Islet precursor cell (in vitro differentiated cells): Measurements from ENCODE around the gene CDK4.
A peak's percentile ranks its signal among the peaks of the same experiment; 100 is the strongest.

Experiments used
- DNase-seq: peaks from one replicate; pipeline ENCODE4 v3.0.0-alpha.2; 2018

CDK4 gene

DNA sequence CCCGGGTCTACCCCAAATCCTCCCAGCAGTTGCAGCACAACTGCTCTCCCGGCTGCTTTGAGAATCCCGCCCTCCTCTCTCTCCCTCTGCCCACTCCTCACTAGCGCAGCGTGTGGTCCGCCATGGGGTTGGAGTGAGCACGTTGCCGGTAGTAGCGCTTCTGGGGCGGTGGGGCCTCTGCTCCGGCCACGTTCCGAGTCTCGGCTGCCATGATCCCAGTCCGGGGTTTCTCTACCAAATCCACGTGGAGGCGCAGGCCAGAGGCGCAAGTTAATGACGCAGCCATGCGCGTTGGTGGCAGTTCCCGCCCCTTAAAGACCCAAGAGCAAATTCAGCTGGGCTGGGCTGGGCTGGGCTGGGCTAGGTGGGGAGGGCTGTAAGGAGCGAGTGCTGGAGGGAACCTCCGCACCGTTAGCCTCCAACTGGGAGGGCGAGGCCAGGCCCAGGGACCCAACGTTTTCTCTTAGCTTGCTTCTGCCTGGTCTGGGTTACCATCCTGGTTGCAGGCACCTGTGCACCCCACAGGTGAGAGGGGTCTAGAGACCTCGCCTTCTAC is 19.8 kb upstream of the CDK4 start, which contains the start of gene METTL1:
METTL1 (minus strand) TSS at position 233 of the 556 bp plus-strand sequence; CDS start at position 211, 22 bp downstream.
- peak; percentile 99 for DNase-seq

DNA sequence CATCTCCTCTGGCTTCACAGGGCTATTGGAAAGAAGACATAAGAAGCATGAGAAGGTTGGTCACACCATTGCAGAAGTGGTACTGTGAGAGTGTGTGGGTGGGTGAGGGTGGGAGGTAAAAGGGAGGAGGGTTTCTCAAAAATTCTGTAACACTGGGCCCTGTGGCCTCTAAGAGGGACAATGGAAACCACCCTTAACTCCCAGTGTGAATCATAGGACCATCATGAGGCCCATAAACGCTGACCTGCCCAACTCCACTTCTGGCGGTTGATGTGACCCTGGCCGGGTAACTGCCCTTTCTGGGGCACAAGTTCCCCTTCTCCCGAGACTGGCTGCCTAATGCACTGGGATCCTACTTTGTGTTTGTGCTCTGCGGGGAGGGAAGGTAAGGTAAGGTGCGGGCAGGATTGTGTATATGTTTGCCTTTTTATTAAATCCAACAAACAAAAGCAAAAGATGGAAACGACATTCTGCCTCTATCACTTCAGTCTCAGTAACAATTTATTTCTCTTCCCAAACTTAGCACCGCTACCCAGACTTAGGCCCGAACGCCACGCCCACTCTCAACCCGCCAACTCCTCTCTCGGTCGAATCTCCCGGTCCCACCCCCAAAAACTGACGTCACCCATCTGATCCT is 19.2 kb upstream of the CDK4 start:
- peak; percentile 49 for DNase-seq

DNA sequence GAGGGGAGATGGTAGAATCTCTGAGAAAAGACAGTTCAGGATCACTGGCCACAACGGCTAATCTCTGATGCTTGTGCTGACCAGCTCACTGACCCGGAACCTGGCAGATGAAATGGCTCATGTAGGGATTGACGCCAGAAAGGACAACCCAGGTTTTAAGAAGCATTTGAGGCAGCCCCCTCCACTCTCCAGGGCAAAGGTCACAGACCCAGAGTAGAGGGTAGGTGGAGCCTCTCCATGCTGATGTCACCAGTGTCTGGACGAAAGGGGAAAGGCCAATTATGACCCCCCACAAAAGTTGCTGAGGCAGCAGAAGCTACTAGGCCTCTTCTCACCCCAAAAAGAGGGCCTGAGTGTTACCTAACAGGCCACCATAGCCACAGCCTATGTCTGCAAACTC is 18.6 kb upstream of the CDK4 start:
- DNase-seq: peak; percentile 40

DNA sequence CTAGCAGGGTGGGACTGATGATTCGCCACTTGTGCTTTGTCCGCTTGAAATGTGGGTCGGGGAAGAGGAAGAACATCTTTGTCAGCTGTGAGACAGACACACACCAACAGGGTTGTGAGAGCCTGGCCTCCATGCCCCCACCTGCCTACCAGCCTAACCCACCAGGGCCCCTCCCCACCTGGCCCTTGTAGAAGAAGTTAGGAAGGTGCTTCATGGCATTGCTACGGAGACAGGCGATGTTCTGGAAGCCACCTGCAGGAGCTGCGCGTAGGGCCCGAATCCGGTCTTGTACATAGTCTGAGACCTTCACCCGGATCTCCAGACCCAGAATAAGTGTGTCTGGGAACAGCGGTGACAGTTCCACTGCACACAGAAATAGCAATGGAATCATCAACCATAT is 17.5 kb upstream of the CDK4 start:
- peak; percentile 35 for DNase-seq

DNA sequence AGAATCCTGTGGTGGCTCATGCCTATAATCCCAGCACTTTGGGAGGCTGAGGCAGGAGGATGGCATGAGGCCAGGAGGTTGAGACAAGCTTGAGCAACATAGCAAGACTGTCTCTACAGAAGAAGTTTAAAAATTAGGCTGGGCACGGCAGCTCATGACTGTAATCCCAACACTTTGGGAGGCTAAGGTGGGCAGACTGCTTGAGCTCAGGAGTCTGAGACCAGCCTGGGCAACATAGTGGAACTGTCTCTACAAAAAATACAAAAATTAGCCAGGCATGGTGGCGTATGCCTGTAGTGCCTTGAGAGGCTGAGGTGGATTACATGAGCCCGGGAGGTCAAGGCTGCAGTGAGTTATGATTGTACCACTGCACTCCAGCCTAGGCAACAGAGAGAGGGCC is 15.8 kb upstream of the CDK4 start:
- peak; percentile 29 for DNase-seq

DNA sequence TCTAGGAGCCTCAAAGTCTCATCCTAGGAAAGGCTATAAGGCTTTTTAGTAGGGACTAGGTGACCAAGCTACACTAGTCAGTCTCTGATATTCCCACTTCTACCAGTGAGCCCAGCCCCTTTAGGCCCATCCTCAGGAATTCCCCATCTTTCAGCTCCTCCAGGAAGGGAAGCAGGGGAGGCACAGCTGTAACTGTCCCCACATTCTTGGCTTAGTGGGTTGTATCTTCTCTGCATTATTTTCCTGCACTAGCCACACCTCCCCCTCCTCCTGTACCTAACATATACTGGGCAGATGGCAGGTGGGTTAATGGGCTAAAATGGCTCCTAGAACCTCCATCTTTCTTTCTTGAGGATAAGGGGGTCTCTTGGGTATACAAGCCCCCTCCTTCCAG is 15.2 kb upstream of the CDK4 start:
- DNase-seq: no peak

DNA sequence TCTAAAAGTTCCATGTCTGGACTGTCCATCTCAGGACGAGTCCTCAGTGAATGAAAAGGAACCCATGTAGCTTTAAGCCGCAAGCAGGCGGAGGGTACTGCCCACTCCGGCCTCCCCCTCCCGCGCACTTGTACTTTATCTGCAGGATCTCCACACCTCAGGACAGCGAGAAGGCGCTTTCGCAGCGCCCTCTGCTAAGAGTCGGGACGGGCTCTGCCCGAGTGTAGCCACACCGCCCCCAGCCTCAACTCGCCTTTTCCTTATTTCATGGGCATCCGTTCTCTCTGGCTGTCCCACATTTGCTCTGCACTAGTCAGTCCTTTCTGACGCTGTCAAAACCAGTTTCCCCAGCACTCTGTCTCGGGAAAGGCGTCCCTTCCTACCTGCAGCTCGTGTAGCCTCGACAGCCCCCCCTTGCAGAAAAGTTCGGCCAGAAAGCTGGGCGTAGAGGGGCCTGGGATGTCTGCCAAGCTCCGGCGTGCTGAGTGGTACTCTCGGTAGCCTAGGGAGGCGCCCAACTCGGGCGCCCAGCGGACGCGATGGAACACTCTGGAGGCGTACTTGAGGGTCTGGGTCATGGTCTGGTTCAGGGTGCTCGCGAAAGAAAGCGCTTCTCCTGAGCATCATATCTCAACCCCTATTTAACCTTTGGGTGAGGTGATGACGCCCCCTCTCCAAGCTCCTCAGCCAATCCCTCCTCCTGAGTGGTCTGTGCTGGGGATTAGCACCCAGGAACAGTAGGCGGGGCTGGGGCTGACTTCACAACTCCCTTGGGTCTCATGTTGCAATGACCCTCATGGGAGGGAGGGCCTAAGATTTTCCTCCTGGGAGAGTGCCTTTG is 14.6 kb upstream of the CDK4 start, which contains the start of gene CYP27B1:
CYP27B1 (minus strand) TSS at position 615 of the 841 bp plus-strand sequence; CDS start at position 578, 37 bp downstream.
- peak; percentile 72 for DNase-seq

DNA sequence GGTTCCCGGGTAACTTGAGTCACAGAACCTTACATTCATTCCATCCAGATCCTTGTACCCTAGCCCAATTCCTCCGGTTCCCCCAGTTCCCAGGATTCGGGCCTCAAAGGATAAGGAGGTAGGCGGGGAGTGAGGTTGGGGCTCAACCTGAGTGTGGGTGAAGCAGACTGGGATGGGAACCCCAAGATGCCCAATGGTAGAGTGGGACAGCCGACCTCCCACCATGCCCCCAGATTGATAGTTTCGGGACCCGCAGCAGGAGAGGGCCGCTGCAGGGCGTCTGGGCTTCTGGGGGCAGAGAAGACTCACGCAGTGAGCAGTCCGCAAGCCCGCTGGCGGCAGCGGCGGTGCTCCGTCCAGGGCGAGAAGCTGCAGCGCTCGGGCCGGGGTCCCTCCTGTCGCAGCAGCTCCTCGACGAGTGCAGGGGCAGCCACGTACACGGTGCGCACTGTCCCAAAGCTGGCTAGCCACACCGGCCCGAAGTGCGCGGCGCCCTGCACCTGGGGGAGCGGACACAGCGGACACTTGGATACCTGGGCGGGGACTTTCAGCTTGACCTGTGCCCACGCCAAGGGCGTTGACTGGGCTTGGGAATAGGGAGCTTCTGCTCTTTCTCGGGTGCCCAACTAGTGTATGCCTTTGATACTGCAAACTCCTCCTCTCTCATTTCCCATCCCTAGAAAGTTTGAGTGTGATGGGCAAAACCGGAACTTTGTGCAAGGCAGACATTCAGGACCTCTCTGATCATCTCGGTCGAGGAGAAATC is 13.8 kb upstream of the CDK4 start:
- peak; percentile 68 for DNase-seq

DNA sequence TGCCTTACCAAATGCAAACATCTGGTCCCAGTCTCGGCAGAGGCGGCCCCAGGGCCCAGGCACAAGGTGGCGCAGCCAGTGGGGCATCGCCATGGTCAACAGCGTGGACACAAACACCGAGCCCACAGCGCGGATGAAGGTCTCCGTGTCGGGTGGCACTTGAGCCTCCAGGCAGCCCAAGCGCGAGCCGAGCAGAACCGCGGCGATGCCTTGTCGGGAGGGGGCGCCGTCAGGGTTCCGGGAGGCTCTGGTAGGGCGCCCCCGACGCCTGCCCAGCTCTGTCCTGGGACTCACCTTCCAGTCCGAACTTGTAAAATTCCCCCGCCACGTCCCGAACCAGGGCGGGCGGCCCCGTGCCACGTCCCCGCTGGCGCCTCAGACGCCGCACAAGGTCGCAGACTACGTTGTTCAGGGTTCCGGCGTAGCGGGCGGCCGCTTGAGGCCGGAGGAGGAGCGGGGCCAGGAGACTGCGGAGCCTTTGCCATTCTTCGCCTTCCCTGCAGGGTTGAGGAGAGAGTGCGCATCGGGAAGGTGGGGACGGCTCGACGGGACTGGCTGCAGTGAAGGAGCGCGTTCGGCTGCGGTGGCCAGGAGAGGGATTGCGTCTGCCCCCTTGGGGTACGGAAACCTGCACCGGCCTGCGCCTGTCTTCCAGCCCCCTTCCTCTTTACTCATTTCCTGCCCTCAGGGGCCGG is 13.0 kb upstream of the CDK4 start:
- DNase-seq: peak; percentile 83

DNA sequence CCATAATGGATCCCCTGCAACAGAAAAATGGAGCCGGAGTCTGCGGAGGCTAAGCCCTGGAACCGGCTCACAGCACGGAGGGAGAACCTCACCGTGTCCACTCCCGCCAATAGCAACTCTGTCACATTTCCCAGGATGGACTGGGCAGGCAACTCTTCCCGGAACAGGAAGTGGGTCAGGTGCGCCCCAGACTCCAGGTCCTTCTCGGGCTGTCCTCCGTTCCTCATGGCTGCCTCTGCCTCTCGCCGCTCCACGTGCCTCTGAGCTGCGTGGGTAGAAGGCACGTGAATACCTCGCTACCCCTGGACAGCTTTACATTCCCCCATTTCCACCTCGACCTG is 12.5 kb upstream of the CDK4 start:
- DNase-seq: no peak

DNA sequence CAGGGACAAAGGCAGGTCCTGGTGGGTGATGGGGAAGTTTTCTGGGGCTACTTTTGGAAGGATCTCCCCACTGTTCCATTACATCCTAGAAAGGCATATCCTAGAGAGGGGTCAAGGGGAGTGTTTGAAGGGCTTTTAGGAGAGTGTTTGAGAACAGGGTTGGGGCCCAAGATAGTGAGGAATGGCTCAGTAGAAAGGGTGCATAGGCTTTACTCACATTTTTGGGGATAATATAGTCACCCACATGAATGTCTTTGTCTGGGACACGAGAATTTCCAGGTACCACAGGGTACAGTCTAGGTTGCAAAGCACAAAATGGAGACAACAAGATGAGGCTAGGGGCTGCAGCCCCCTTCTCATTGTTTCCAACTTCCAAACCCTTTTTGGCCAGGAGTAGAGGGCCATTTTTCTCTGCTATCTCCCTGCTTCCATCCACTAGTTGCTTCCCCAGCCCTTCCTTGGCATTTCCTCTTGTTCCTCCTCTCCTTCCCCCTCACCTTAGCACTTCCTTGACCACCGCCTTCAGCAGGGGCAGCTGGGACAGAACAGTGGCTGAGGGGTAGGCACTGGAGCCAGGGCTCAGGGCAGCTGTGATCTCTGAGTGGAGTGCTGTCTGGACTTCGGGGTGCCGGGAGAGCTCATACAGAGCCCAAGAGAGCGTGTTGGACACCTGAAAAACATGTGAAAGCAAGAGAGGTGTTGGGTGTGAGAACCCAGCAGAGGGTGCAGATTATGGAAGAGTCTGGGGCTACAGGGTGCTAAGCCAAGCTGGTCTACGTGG is 12.0 kb upstream of the CDK4 start:
- peak; percentile 50 for DNase-seq

DNA sequence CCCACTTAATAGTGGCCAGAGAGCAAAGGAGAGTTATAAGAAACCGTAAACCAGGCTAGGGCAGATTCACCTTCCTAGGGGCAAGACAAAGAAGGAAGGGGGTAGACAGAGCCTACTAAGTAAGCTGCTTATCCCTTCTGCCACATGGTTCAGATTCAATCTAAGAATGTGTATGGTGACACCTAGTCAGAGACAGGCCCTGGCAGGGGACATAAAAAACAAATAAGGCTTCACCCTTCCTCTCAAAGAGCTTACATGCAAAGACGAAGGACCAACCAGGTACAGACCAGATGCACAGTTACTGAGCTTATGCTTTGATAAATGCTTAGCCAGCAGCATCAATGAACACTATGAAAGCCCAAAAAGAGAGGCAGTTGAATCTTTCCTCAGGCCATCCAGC is 10.4 kb upstream of the CDK4 start:
- DNase-seq: no peak

DNA sequence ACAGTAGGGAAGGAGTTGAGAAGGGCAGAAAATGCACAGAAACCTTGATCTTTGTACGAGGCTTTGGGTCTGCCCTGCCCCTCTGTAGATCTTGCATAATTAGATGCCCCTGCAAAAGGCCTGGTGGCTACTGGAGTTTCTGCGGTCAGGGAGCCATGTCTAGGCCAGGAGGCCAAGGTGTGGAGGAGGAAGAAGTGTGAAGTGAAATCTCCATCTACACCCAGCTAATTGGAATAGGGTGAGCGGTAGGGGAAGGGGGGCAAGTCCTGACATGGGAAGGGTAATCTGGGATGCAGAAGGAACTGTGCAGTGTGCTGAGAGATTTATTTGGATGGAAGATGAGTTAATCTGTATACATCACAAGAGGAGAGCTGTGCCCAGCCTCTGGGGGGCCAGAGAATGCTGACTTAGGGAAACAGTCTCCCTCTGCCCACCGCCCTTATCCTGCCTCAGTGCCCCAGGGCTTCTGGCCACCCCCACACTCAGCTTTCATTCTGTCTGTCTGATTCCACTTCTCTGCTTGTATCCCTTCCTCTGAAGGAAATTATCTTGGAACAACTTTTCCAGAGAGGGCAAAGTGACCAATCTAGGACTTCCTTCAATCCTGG is 9.4 kb upstream of the CDK4 start:
- DNase-seq: no peak

DNA sequence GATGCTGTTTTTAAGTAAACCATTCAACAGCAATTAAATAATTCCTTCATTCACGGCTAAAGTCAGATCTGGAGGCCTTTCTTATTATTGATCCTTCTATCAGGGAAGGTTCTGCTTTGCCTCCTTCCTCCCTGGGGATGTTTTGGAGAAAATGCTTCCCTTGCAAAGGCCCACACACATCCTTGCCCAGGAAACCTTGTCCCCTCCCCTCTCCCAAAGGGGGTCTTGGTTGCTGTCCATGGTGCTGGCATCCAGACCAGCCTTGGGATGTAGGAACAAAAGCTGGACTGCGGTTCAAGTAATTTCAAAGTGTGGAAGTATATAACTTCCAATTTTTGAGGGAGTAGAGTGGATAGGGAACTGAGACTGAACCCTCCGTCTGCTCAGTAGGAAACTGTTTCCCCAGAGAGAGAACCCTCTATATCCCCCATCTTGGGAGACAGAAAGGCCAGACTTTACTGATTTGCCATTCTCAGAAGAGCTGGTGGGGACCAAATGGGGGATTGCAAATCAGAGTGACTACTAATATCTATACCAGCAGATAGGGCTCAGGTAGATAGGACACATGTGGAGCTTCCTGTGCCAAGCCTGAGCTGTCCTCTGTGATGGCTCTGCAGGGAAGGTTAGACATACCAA is 8.4 kb upstream of the CDK4 start:
- peak; percentile 73 for DNase-seq

DNA sequence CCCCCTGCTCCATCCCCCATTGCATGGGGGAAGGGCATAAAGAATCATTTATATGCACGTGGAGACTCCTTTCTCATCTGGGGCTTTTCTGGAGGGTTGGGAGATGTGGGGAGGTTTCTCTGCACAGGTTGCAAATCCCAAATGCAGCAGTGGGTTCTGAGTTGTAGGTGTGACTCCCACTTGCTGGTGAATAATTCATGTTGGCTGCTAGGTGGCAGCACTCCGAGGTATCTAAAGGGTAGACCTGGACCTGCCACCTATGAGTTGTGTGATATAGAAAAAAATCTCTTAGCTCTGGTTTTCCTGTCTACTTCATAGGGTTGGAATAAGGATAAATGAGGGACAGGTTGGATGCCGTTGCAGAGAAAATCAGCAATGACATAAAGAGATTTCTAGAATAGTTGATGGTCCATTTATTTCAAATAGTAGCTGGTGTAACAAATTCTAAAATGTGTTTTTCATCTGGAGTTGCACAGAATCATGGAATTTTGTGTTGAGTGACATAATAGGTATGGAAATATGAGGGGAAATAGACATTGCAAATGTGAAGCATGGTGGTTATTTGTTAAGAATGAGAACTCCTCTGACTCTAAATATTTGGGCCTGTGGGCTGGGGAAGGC is 7.4 kb upstream of the CDK4 start:
- DNase-seq: peak; percentile 60

DNA sequence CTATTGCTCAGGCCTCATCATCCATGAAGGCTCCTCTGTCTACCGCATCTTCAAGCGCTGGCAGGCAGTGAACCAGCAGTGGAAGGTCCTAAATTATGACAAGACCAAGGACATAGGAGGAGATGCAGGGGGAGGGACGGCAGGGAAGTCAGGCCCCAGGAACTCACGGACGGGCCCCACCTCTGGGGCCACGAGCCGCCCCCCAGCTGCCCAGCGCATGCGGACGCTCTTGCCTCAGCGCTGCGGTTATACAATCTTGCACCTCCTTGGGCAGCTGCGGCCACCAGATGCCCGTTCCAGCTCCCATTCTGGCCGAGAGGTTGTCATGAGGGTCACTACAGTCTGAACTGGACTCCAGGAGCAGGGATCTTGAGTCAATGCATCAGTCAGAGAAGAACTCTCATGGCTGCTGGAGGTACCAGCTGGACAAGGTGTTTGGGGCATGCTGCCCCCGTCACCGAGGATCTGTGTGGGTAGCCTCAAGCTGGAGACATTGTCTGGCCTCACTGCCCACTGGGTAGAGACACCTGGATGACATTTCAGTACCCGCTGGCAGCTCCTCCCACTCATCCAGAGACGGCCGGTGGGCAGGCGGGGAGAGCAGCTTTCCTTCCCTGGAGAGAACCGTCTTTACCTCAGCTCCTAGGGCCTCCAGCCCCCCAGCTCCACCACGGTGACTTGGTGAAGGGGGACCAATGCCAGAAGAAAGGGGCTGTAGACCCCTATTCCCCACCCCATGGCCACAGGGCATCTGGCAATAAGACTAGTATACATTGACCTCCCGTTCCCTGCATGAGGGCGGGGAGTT is 6.6 kb upstream of the CDK4 start:
- peak; percentile 52 for DNase-seq

DNA sequence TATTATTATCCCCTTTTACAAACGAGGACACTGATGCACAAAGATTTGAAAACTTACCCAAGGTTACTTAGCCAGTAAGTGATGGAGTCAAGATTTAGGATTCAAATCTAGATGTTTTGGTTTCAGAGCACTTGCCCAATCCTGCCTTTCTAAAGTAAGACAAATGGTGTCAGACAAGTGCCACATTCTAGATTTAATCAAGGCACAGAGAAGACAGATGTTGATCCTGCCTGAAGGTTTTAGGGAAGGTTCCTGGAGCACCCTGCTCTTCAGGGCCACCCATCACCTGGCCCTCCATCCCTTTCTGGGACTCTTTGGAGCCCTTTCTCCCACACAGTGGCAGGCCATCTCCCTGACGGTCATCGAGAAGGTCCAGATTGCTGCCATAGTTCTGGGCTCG is 5.7 kb upstream of the CDK4 start:
- DNase-seq: no peak

DNA sequence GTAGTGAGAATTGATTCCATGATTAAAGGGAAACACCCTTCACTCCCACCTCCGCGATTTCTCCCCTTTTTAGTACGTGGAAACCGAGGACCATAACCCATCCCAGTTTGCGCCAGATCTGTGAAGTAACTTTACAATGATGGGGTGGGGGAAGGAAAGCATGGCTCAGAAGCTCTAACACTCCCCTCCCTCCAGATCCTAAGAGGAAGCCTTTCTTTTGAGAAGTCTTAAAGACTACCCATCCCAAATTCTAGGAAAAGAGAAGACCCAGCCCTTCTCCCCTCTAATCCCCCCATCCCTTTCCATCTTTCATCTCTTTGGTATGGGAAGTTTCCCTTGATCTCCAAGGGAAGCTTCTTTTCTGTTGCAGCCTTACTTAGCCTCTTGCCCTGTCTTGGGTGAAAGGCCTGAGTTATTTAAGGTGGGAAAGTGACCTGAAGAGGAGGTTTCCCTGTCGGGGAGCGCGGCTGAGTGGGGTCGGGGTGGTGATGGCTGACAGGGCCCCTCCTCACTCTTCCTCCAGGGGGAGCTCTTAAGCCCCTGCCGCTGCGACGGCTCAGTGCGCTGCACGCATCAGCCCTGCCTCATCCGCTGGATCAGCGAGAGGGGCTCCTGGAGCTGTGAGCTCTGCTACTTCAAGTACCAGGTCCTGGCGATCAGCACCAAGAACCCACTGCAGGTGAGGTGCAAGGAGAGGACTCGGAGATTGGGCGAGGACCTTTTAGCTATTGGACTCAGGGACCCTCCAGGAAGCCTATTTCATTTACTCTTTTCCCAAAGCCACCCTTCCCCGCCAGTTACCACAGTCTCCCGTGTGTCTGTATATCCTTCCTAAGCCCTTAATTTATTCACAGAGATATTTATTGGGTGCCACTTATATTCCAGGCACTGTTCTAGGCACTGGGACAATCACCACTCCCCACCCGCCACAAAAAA is 4.6 kb upstream of the CDK4 start:
- DNase-seq: peak; percentile 88
